Liver (tissue), 9 donors: Measurements from ENCODE around the gene MPRIP. TPM values are rescaled to one million over a fixed set of nuclear protein-coding genes. Genes with fewer than 3 reads are reported as not detected.

ENCODE experiments used
- DNase-seq: peaks from one replicate; pipeline ENCODE4 v3.0.0-alpha.2; 2017; ENCODE audit warnings: low spot score
- H3K27ac ChIP-seq, 2 donors: one replicate each; pipeline ENCODE4 v1.7.0; 2013; ENCODE audit warnings: inconsistent platforms in 2 of 2, low read length in 2 of 2, control low read depth in 1 of 2, low read depth in 1 of 2, mild to moderate bottlenecking in 1 of 2
- H3K27me3 ChIP-seq, 4 donors: one replicate each; pipeline versions ENCODE4 v1.6.1 to v1.7.0; 2013; ENCODE audit warnings: low read length in 3 of 4, inconsistent platforms in 1 of 4, mild to moderate bottlenecking in 1 of 4, moderate library complexity in 1 of 4; ENCODE audit not compliant: control insufficient read depth in 4 of 4, insufficient read depth in 4 of 4
- H3K36me3 ChIP-seq, 4 donors: one replicate each; pipeline versions ENCODE4 v1.6.1 to v1.7.0; 2013; ENCODE audit warnings: low read length in 3 of 4, mild to moderate bottlenecking in 3 of 4, low read depth in 1 of 4, moderate library complexity in 1 of 4; ENCODE audit not compliant: control insufficient read depth in 4 of 4, insufficient read depth in 3 of 4
- H3K4me1 ChIP-seq, 4 donors: one replicate each; pipeline versions ENCODE4 v1.6.1 to v1.7.0; 2013; ENCODE audit warnings: low read length in 3 of 4, mild to moderate bottlenecking in 3 of 4, moderate library complexity in 1 of 4; ENCODE audit not compliant: control insufficient read depth in 4 of 4, insufficient read depth in 4 of 4
- H3K4me3 ChIP-seq, 3 donors: one replicate each; pipeline versions ENCODE4 v1.6.1 to v1.7.0; 2013; ENCODE audit warnings: low read length in 3 of 3, control low read depth in 1 of 3, low read depth in 1 of 3, mild to moderate bottlenecking in 1 of 3
- H3K9ac ChIP-seq, 2 donors: one replicate each; pipeline ENCODE4 v1.7.0; 2013; ENCODE audit warnings: low read length in 2 of 2, mild to moderate bottlenecking in 2 of 2, moderate library complexity in 2 of 2, control low read depth in 1 of 2, low read depth in 1 of 2
- H3K9me3 ChIP-seq, 4 donors: one replicate each; pipeline versions ENCODE4 v1.6.1 to v1.7.0; 2013; ENCODE audit warnings: low read length in 3 of 4; ENCODE audit not compliant: control insufficient read depth in 4 of 4
- CTCF ChIP-seq: fragments of 150-350 bp; IDR thresholded peaks from 2 replicates; pipeline ENCODE4 v1.5.1; 2017; ENCODE audit warnings: improper control_type of control experiment, low read depth, low read length; ENCODE audit not compliant: missing input control
- EGR1 ChIP-seq, 2 donors: IDR thresholded peaks; 2 replicates each; pipeline ENCODE4 v1.6.1; 2016 to 2018; ENCODE audit warnings: antibody characterized with exemption in 2 of 2, low read depth in 2 of 2
- FOXA1 ChIP-seq: IDR thresholded peaks from 2 replicates; pipeline ENCODE4 v1.6.1; 2016; ENCODE audit warnings: antibody characterized with exemption
- FOXA2 ChIP-seq: IDR thresholded peaks from 2 replicates; pipeline ENCODE4 v1.6.1; 2016; ENCODE audit warnings: antibody characterized with exemption
- GABPA ChIP-seq, 2 donors: IDR thresholded peaks in 1 of 2; conservative IDR thresholded peaks in 1 of 2; 2 replicates each; pipeline ENCODE4 v1.6.1; 2016; ENCODE audit warnings: antibody characterized with exemption in 2 of 2, mild to moderate bottlenecking in 1 of 2, moderate library complexity in 1 of 2
- HNF4A ChIP-seq, 2 donors: conservative IDR thresholded peaks; 2 replicates each; pipeline ENCODE4 v1.6.1; 2016; ENCODE audit warnings: antibody characterized with exemption in 2 of 2, mild to moderate bottlenecking in 2 of 2
- HNF4G ChIP-seq: IDR thresholded peaks from 2 replicates; pipeline ENCODE4 v1.6.1; 2016; ENCODE audit warnings: antibody characterized with exemption
- JUND ChIP-seq, 2 donors: IDR thresholded peaks; 2 replicates each; pipeline ENCODE4 v1.6.1; 2016; ENCODE audit warnings: antibody characterized with exemption in 2 of 2
- NR2F2 ChIP-seq: IDR thresholded peaks from 2 replicates; pipeline ENCODE4 v1.6.1; 2016; ENCODE audit warnings: antibody characterized with exemption
- RAD21 ChIP-seq, 2 donors: IDR thresholded peaks; 2 replicates each; pipeline ENCODE4 v1.6.1; 2016; ENCODE audit warnings: antibody characterized with exemption in 2 of 2, mild to moderate bottlenecking in 2 of 2
- RXRA ChIP-seq, 2 donors: IDR thresholded peaks; 2 replicates each; pipeline ENCODE4 v1.6.1; 2017 to 2018; ENCODE audit warnings: antibody characterized with exemption in 2 of 2, mild to moderate bottlenecking in 1 of 2
- SP1 ChIP-seq: IDR thresholded peaks from 2 replicates; pipeline ENCODE4 v1.6.1; 2018; ENCODE audit warnings: antibody characterized with exemption, mild to moderate bottlenecking
- TAF1 ChIP-seq: conservative IDR thresholded peaks from 2 replicates; pipeline ENCODE4 v1.6.1; 2016; ENCODE audit warnings: antibody characterized with exemption, mild to moderate bottlenecking
- YY1 ChIP-seq: IDR thresholded peaks from 2 replicates; pipeline ENCODE4 v1.6.1; 2016; ENCODE audit warnings: antibody characterized with exemption, mild to moderate bottlenecking
- ZBTB33 ChIP-seq: IDR thresholded peaks from 2 replicates; pipeline ENCODE4 v1.6.1; 2016; ENCODE audit warnings: antibody characterized with exemption
- WGBS: extraction: QIAGEN DNeasy Blood & Tissue Kit; methylation state at CpG from one replicate; pipeline ENCODE4 v1.1.7; 2013; 5-methylcytosine and 5-hydroxymethylcytosine counted together
- polyA plus RNA-seq, 2 donors: library from polyadenylated mRNA; stranded (reverse) in 1 of 2; unstranded in 1 of 2; fragments of 200-250 nt in 1 of 2; fragments of >200 nt in 1 of 2; fragmentation: Nextera tagmentation in 1 of 2; extraction: Ambion mirVana in 1 of 2; gene quantifications; one replicate each; pipeline versions ENCODE4 v1.2.1 to v1.2.3, GENCODE V29; 2013 to 2015
- total RNA-seq, 2 donors: library from RNA; depleted of rRNA; stranded (reverse); fragments of >200 nt; gene quantifications; one replicate each; pipeline ENCODE4 v1.2.3, GENCODE V29; 2014
- TF ChIP-seq, protein P1 (sequence below): IDR thresholded peaks from 2 replicates; pipeline ENCODE4 v1.6.1; 2016; ENCODE audit warnings: antibody characterized with exemption
- TF ChIP-seq, protein P2 (sequence below): IDR thresholded peaks from 2 replicates; pipeline ENCODE4 v1.6.1; 2016; ENCODE audit warnings: antibody characterized with exemption, mild to moderate bottlenecking
- TF ChIP-seq, protein P3 (sequence below): IDR thresholded peaks from 2 replicates; pipeline ENCODE4 v1.6.1; 2016; ENCODE audit warnings: antibody characterized with exemption
- donor health status: healthy.
- donor health status: healthy.
- donor health status: healthy.
- donor health status: healthy.
- donor health status: healthy.

The MPRIP gene
- total and polyA plus RNA-seq, 4 donors = 21.2 to 61.9 (median 34.7) TPM

DNA sequence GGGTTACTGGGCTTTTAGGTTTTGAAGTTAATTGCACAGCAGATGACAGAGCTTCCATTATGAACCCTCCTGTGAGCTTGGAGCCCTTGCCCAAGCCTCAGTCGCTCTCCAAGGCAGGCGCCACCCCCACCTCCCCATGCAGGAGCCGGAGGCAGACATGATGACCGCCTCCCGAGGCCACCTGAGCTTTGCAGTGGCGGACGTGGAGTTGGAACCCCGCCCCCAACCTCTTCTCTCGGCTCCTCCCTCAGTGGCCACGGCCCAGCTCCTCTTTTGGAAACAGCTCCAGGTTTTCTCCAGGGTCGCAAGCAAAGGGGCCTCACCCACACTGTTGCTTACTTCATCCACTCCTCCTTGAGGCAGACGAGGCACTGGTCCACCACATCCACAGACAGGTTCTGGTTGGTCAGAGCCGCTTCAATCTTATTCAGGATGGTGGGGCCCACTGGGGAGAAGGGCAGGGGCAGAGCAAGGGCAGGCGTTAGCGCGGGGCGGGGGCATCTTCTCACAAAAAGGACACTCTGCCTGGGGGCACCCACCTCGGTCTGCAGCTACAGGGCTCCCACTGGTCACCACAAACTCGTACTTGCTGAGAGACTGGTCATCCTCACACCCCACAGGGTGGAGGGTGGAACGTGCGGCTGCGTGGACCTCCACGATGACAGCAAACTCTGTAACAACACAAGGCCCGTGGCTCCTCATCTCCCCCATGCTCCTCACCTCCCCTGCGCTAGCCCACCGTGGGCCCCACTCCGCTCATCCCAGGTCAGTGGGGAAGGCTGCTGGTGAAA lies 172.6 kb downstream of the MPRIP start:
- Histone ChIP-seq H3K36me3 (peaks cover 29 to 71% (median 51%) of the 10 kb centered on the region in 4 donors), H3K9ac (no peak overlapping the region), H3K4me1 (no peaks in the 10 kb centered on the region), H3K9me3 (no peaks in the 10 kb centered on the region), H3K4me3 (no peak overlapping the region), H3K27ac (no peak overlapping the region), H3K27me3 (no peaks in the 10 kb centered on the region)
- TF ChIP-seq YY1 = no peak
- TF ChIP-seq FOXA2 = no peak
- TF ChIP-seq, protein P1, sequence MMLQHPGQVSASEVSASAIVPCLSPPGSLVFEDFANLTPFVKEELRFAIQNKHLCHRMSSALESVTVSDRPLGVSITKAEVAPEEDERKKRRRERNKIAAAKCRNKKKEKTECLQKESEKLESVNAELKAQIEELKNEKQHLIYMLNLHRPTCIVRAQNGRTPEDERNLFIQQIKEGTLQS = no peak
- TF ChIP-seq NR2F2 = no peak
- no peak for TF ChIP-seq SP1
- no peak for TF ChIP-seq JUND (IDR thresholded peaks at IDR 0.05)
- TF ChIP-seq, protein P2, sequence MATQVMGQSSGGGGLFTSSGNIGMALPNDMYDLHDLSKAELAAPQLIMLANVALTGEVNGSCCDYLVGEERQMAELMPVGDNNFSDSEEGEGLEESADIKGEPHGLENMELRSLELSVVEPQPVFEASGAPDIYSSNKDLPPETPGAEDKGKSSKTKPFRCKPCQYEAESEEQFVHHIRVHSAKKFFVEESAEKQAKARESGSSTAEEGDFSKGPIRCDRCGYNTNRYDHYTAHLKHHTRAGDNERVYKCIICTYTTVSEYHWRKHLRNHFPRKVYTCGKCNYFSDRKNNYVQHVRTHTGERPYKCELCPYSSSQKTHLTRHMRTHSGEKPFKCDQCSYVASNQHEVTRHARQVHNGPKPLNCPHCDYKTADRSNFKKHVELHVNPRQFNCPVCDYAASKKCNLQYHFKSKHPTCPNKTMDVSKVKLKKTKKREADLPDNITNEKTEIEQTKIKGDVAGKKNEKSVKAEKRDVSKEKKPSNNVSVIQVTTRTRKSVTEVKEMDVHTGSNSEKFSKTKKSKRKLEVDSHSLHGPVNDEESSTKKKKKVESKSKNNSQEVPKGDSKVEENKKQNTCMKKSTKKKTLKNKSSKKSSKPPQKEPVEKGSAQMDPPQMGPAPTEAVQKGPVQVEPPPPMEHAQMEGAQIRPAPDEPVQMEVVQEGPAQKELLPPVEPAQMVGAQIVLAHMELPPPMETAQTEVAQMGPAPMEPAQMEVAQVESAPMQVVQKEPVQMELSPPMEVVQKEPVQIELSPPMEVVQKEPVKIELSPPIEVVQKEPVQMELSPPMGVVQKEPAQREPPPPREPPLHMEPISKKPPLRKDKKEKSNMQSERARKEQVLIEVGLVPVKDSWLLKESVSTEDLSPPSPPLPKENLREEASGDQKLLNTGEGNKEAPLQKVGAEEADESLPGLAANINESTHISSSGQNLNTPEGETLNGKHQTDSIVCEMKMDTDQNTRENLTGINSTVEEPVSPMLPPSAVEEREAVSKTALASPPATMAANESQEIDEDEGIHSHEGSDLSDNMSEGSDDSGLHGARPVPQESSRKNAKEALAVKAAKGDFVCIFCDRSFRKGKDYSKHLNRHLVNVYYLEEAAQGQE = no peak
- TF ChIP-seq ZBTB33 = no peak
- no peak for TF ChIP-seq CTCF
- TF ChIP-seq FOXA1 = no peak
- TF ChIP-seq, protein P3, sequence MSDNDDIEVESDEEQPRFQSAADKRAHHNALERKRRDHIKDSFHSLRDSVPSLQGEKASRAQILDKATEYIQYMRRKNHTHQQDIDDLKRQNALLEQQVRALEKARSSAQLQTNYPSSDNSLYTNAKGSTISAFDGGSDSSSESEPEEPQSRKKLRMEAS = no peak
- TF ChIP-seq TAF1 = no peak
- TF ChIP-seq RXRA (IDR thresholded peaks at IDR 0.05) = no peak
- no peak for TF ChIP-seq HNF4G
- no peak for TF ChIP-seq EGR1 (IDR thresholded peaks at IDR 0.05; ENCODE audit: low read depth in 2 of 2)
- TF ChIP-seq RAD21 (IDR thresholded peaks at IDR 0.05) = no peak
- no peak for TF ChIP-seq GABPA (IDR thresholded peaks at IDR 0.05 in 1 of 2, conservative IDR thresholded peaks at IDR 0.05 in 1 of 2)
- no peak for TF ChIP-seq HNF4A (conservative IDR thresholded peaks at IDR 0.05)
- 92% methylated on average over 27 of the region's 27 CpGs for WGBS
- DNase-seq = no peak
